ENCODE results near the gene ITIH4. TPM values are rescaled to one million over a fixed set of nuclear protein-coding genes. Genes with fewer than 3 reads are reported as not detected.

ITIH4 gene
- total RNA-seq, 4 donors from 2014 or later, result 1.2 to 7.0 (median 3.4) TPM

DNA sequence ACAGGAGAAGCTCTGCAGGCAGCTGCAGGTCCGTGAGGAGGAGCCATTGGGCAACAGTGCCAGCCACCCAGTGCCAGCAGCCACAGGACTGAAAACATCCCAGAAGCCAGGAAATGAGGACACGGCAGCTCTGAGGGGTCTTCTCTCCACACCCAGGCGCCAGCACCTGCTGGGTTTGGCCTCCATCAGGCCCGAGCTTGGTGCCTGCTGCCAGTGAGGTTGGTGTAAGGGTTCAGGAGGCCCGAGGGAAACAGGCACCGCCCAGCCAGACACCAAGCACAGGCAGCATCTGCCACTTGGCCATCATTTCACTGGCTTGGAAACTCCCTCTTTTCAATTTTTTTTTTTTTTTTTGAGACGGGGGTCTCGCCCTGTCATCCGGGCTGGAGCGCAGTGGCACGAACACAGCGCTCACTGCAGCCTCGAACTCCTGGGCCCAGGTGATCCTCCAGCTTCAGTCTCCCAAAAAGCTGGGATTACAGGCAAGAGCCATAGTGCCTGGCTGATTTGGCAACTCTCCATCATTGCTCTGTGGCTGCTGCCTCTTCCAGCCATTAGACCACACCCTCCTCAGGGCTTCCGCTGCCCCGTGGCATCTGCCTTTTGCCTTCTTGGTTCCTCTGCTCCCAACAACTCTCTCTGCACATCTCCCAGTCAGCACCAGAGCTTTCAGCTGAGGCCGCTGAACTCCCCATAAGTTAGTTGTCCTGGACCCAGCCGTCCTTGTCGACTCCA is 37.3 kb downstream of the ITIH4 start:
- TF ChIP-seq, protein P1, sequence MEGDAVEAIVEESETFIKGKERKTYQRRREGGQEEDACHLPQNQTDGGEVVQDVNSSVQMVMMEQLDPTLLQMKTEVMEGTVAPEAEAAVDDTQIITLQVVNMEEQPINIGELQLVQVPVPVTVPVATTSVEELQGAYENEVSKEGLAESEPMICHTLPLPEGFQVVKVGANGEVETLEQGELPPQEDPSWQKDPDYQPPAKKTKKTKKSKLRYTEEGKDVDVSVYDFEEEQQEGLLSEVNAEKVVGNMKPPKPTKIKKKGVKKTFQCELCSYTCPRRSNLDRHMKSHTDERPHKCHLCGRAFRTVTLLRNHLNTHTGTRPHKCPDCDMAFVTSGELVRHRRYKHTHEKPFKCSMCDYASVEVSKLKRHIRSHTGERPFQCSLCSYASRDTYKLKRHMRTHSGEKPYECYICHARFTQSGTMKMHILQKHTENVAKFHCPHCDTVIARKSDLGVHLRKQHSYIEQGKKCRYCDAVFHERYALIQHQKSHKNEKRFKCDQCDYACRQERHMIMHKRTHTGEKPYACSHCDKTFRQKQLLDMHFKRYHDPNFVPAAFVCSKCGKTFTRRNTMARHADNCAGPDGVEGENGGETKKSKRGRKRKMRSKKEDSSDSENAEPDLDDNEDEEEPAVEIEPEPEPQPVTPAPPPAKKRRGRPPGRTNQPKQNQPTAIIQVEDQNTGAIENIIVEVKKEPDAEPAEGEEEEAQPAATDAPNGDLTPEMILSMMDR (IDR thresholded peaks at IDR 0.05), result no peak
- Histone ChIP-seq H3K36me3 (no peaks in the 10 kb centered on the region), H3K27me3 (no peaks in the 10 kb centered on the region), H3K4me1 (no peaks in the 10 kb centered on the region), H3K9me3 (no peaks in the 10 kb centered on the region), H3K4me3 (no peak overlapping the region), H3K27ac (no peak overlapping the region)
- no peak for ATAC-seq
- WGBS, 2 donors (ENCODE audit: low coverage in 1 of 2), result 71 to 79% methylated on average over 3 to 12 of the region's 18 CpGs

DNA sequence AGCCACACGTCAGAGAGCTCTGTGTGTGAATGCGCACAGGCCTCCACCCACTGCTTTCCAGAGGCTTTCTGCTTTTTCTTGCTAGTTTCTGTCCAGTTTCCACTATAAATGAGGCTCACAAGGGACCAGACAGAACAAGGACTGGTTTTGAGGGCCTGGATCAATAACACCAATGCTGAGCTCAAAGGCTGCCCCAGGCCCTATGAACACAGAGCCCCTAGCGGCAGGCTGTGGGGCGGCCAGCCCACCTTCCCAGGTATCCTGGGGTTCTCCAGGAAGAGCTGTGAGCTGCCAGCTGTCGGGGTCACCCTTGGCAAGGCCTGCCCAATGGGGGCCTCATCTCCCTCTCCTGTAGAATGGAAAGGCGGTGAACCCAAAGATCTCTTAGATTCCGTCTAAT is 38.1 kb downstream of the ITIH4 start:
- H3K27me3 ChIP-seq, result no peaks in the 10 kb centered on the region
- no peaks in the 10 kb centered on the region for H3K36me3 ChIP-seq
- no peak for ATAC-seq
- no peak overlapping the region for H3K27ac ChIP-seq
- H3K9me3 ChIP-seq, result no peaks in the 10 kb centered on the region
- 82% methylated on average over 2 of the region's 7 CpGs; no CpG with 5 or more reads in 1 of the 2 donors for WGBS, 2 donors (ENCODE audit: low coverage in 1 of 2)
- TF ChIP-seq POLR2A (IDR thresholded peaks at IDR 0.05) (no peak), EP300 (IDR thresholded peaks at IDR 0.05) (no peak), POLR2AphosphoS5 (IDR thresholded peaks at IDR 0.05) (no peak)
- TF ChIP-seq, protein P1 (IDR thresholded peaks at IDR 0.05), result no peak
- H3K4me1 ChIP-seq, result no peaks in the 10 kb centered on the region
- no peak overlapping the region for H3K4me3 ChIP-seq

DNA sequence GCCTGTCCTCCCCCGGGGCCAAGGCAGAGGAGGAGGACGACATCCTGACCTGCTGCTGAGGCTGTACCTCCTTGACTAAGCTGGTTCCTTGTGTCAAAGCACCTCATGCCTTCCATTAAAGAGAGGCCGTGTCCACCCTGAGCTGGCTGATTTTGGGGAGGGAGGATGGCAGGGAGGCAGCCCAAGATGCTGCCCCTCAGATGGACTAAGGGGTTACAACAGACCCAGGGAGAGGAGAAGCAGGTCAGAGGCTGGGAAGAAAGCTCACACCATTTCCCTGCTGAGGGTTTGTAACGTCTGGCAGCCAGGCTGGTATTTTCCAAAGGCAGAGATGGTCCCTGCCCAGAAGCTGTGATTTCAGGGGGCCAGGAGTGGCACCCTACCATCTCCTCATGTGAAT is 38.5 kb downstream of the ITIH4 start:
- Histone ChIP-seq H3K4me1 (no peaks in the 10 kb centered on the region), H3K27me3 (no peaks in the 10 kb centered on the region), H3K9me3 (no peaks in the 10 kb centered on the region), H3K36me3 (no peaks in the 10 kb centered on the region), H3K27ac (no peak overlapping the region), H3K4me3 (no peak overlapping the region)
- ATAC-seq, result no peak
- no peak for TF ChIP-seq POLR2A (IDR thresholded peaks at IDR 0.05)
- TF ChIP-seq EP300 (IDR thresholded peaks at IDR 0.05), result no peak
- TF ChIP-seq POLR2AphosphoS5 (IDR thresholded peaks at IDR 0.05), result no peak
- TF ChIP-seq, protein P1 (IDR thresholded peaks at IDR 0.05), result no peak
- 67% methylated on average over 1 of the region's 4 CpGs; no CpG with 5 or more reads in 1 of the 2 donors for WGBS, 2 donors (ENCODE audit: low coverage in 1 of 2)

DNA sequence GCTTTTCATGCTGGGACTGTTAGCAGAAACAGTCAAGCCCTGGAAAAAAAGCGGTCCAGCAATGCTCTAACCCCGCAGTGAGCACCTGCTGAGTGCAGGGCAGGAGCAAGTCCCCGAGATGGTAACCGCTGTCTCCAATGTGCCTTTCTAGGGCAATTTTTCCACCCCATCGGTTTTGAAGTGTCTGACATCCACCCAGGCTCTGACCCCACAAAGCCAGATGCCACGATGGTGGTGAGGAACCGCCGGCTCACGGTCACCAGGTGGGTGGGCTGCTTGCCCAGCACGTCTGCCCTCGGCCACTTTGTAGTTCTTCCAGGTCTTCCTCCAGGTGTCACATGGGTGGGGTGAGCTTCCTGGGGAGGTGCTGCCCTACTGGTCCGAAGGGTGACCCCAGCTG is 39.1 kb downstream of the ITIH4 start:
- WGBS, 2 donors (ENCODE audit: low coverage in 1 of 2), result 88 to 93% methylated on average over 3 to 6 of the region's 12 CpGs
- Histone ChIP-seq H3K4me3 (no peak overlapping the region), H3K27me3 (no peaks in the 10 kb centered on the region), H3K27ac (no peak overlapping the region), H3K9me3 (no peaks in the 10 kb centered on the region), H3K36me3 (no peaks in the 10 kb centered on the region), H3K4me1 (no peaks in the 10 kb centered on the region)
- TF ChIP-seq, protein P1 (IDR thresholded peaks at IDR 0.05), result no peak
- no peak for TF ChIP-seq EP300 (IDR thresholded peaks at IDR 0.05)
- no peak for TF ChIP-seq POLR2AphosphoS5 (IDR thresholded peaks at IDR 0.05)
- TF ChIP-seq POLR2A (IDR thresholded peaks at IDR 0.05), result no peak
- ATAC-seq, result no peak

DNA sequence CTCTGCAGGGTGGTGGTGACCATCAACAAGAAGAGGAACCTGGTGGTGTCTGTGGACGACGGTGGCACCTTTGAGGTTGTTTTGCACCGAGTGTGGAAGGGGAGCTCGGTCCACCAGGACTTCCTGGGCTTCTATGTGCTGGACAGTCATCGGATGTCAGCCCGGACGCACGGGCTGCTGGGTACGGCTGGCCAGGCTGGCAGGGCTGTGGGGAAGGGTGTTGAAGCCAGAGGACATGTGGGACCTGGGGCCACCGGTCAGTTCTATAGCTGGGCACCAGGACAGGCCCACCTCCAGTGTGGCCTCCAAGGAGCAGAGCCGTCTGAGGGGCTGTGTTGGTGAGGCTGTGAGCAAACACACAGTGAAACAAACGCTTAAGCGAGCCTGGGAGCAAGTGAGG is 39.7 kb downstream of the ITIH4 start:
- H3K4me3 ChIP-seq, result no peak overlapping the region
- H3K9me3 ChIP-seq, result no peaks in the 10 kb centered on the region
- H3K27me3 ChIP-seq, result no peaks in the 10 kb centered on the region
- 55 to 100% methylated on average over 1 to 2 of the region's 13 CpGs for WGBS, 2 donors (ENCODE audit: low coverage in 1 of 2)
- H3K27ac ChIP-seq, result no peak overlapping the region
- H3K4me1 ChIP-seq, result no peaks in the 10 kb centered on the region
- ATAC-seq, result no peak
- H3K36me3 ChIP-seq, result no peaks in the 10 kb centered on the region
- no peak for TF ChIP-seq EP300 (IDR thresholded peaks at IDR 0.05)
- TF ChIP-seq, protein P1 (IDR thresholded peaks at IDR 0.05), result no peak
- no peak for TF ChIP-seq POLR2AphosphoS5 (IDR thresholded peaks at IDR 0.05)
- no peak for TF ChIP-seq POLR2A (IDR thresholded peaks at IDR 0.05)
